ENCODE measurements around the gene ZDBF2.

ZDBF2 gene

GRCh38 chr2:206282746-206283145, 8.3 kb downstream of the ZDBF2 start:
- no peak for TF ChIP-seq ZNF610 (tag by site-specific recombination; IDR thresholded peaks at IDR 0.05; ENCODE audit: borderline replicate concordance)
- TF ChIP-seq ZNF350 (tag by site-specific recombination; IDR thresholded peaks at IDR 0.05), result no peak
- TF ChIP-seq ZBTB10 (tag by site-specific recombination; IDR thresholded peaks at IDR 0.05), result no peak
- no peak for TF ChIP-seq ZNF777 (tag by site-specific recombination; IDR thresholded peaks at IDR 0.05; ENCODE audit: borderline replicate concordance)
- TF ChIP-seq ZNF23 (tag by site-specific recombination; IDR thresholded peaks at IDR 0.05; ENCODE audit: borderline replicate concordance), result no peak
- TF ChIP-seq ZNF837 (tag by site-specific recombination; IDR thresholded peaks at IDR 0.05), result no peak
- TF ChIP-seq ZBTB49 (tag by site-specific recombination; IDR thresholded peaks at IDR 0.05; ENCODE audit: low read depth), result no peak
- TF ChIP-seq ZNF776 (tag by site-specific recombination; IDR thresholded peaks at IDR 0.05; ENCODE audit: borderline replicate concordance), result no peak
- TF ChIP-seq SALL2 (tag by site-specific recombination; IDR thresholded peaks at IDR 0.05; ENCODE audit: borderline replicate concordance), result no peak
- TF ChIP-seq ZNF133 (tag by site-specific recombination; IDR thresholded peaks at IDR 0.05), result no peak
- no peak for TF ChIP-seq ZNF449 (tag by site-specific recombination; IDR thresholded peaks at IDR 0.05)
- TF ChIP-seq PRDM4 (tag by site-specific recombination; IDR thresholded peaks at IDR 0.05), result no peak
- Histone ChIP-seq H3K4me1 (ENCODE audit: control insufficient read depth, insufficient read depth, low read length) (0 out of 2 replicates have a peak, but pooled peaks cover 2% of the 10 kb centered on the region), H3K36me3 (ENCODE audit: control insufficient read depth in 2 of 2, insufficient read depth in 1 of 2, low read length in 2 of 2) (peaks cover 50 to 59% of the 10 kb centered on the region in 2 experiments), H3K9me3 (ENCODE audit: control insufficient read depth, insufficient read depth, low read depth, low read length) (no peaks in the 10 kb centered on the region), H3K27ac (ENCODE audit: extremely low read depth, low read depth, low read length) (no peak overlapping the region), H3K4me3 (ENCODE audit: low read depth, low read length) (no peak overlapping the region)
- ChIA-PET POLR2A (no interaction called here), CTCF (no interaction called here)

GRCh38 chr2:206287197-206287596, 12.7 kb downstream of the ZDBF2 start:
- Histone ChIP-seq H3K4me3 (ENCODE audit: low read depth, low read length) (no peak overlapping the region), H3K27ac (ENCODE audit: extremely low read depth, low read depth, low read length) (no peak overlapping the region), H3K9me3 (ENCODE audit: control insufficient read depth, insufficient read depth, low read depth, low read length) (no peaks in the 10 kb centered on the region; the same call in 1 of the 2 replicates), H3K4me1 (ENCODE audit: control insufficient read depth, insufficient read depth, low read length) (no peaks in the 10 kb centered on the region), H3K36me3 (ENCODE audit: control insufficient read depth in 2 of 2, insufficient read depth in 1 of 2, low read length in 2 of 2) (peaks cover 58 to 88% of the 10 kb centered on the region in 2 experiments)
- POLR2A ChIA-PET, result no interaction called here
- CTCF ChIA-PET, result interaction anchor here (0.7 kb wide), 1 partner anchor 11 kb away, joined by 3 read pairs; no protein-coding TSS in a partner anchor
- TF ChIP-seq WT1 (tag by site-specific recombination; IDR thresholded peaks at IDR 0.05) (no peak), ZBTB49 (tag by site-specific recombination; IDR thresholded peaks at IDR 0.05; ENCODE audit: low read depth) (no peak), ZNF155 (tag by site-specific recombination; IDR thresholded peaks at IDR 0.05) (no peak), ZNF221 (tag by site-specific recombination; IDR thresholded peaks at IDR 0.05; ENCODE audit: borderline replicate concordance) (no peak), ZNF341 (tag by site-specific recombination; IDR thresholded peaks at IDR 0.05; ENCODE audit: low read depth) (no peak), PRDM6 (tag by site-specific recombination; IDR thresholded peaks at IDR 0.05) (no peak), ZNF350 (tag by site-specific recombination; IDR thresholded peaks at IDR 0.05) (no peak), HOXA7 (CRISPR knock-in tag; IDR thresholded peaks at IDR 0.05; ENCODE audit: borderline replicate concordance) (no peak), EGR2 (tag by site-specific recombination; IDR thresholded peaks at IDR 0.05; ENCODE audit: low read depth) (no peak), TRIM28 (IDR thresholded peaks at IDR 0.05; ENCODE audit: borderline replicate concordance, low read length) (peak; percentile 79)
